ENCODE results near the gene ACVR1B. TPM values are rescaled to one million over a fixed set of nuclear protein-coding genes. Genes with fewer than 3 reads are reported as not detected.
A peak's percentile ranks its signal among the peaks of the same experiment; 100 is the strongest.
"Not testable (repeated sequence)": the region's sequence is repeated elsewhere in the genome, so short reads cannot be mapped to it uniquely, and the experiment has no call there.

ACVR1B gene
- polyA plus RNA-seq, 3 donors: 8.9 to 26.9 (median 20.0) TPM

- no peak overlapping the region for H3K27ac ChIP-seq (ENCODE audit: low read depth, low read length)
Measured at GRCh38 chr12:51958542-51958941, 7.0 kb downstream of the ACVR1B start.

GRCh38 chr12:51959211-51959610, 7.7 kb downstream of the ACVR1B start:
- H3K27ac ChIP-seq (ENCODE audit: low read depth, low read length): no peak overlapping the region
- 21 to 35% (median 32%) methylated on average over 3 of the region's 3 CpGs for WGBS, 3 donors

More at GRCh38 chr12:51958542-51958941, 7.0 kb downstream of the ACVR1B start:
- 96 to 98% (median 97%) methylated on average over 13 of the region's 13 CpGs for WGBS, 3 donors

GRCh38 chr12:51959921-51960320, 8.4 kb downstream of the ACVR1B start:
- H3K27ac ChIP-seq (ENCODE audit: low read depth, low read length): no peak overlapping the region
- WGBS, 3 donors: 72 to 99% (median 92%) methylated on average over 4 of the region's 4 CpGs

GRCh38 chr12:51960488-51960887, 9.0 kb downstream of the ACVR1B start:
- no peak overlapping the region for H3K27ac ChIP-seq (ENCODE audit: low read depth, low read length)
- 45 to 97% (median 88%) methylated on average over 1 of the region's 1 CpG for WGBS, 3 donors

- WGBS, 3 donors: 71 to 95% (median 89%) methylated on average over 6 of the region's 6 CpGs
Measured at GRCh38 chr12:51960890-51961289, 9.4 kb downstream of the ACVR1B start.

GRCh38 chr12:51961834-51962233, 10.3 kb downstream of the ACVR1B start:
- WGBS, 3 donors: 9 to 30% (median 13%) methylated on average over 1 of the region's 1 CpG
- H3K27ac ChIP-seq (ENCODE audit: low read depth, low read length): no peak overlapping the region

More at GRCh38 chr12:51960890-51961289, 9.4 kb downstream of the ACVR1B start:
- no peak overlapping the region for H3K27ac ChIP-seq (ENCODE audit: low read depth, low read length)

- H3K27ac ChIP-seq (ENCODE audit: low read depth, low read length): no peak overlapping the region
- WGBS, 3 donors: 43 to 72% (median 56%) methylated on average over 3 of the region's 3 CpGs
Measured at GRCh38 chr12:51962737-51963136, 11.2 kb downstream of the ACVR1B start.

GRCh38 chr12:51963477-51963876, 12.0 kb downstream of the ACVR1B start:
- H3K27ac ChIP-seq (ENCODE audit: low read depth, low read length): no peak overlapping the region
- WGBS, 3 donors: 96 to 99% (median 99%) methylated on average over 4 of the region's 4 CpGs

- 93 to 98% (median 95%) methylated on average over 2 of the region's 2 CpGs for WGBS, 3 donors
- H3K27ac ChIP-seq (ENCODE audit: low read depth, low read length): no peak overlapping the region
Measured at GRCh38 chr12:51969643-51970042, 18.1 kb downstream of the ACVR1B start.

GRCh38 chr12:51970904-51971646, 19.6 kb downstream of the ACVR1B start:
- WGBS, 3 donors: 71 to 75% (median 75%) methylated on average over 13 of the region's 13 CpGs
- no peak overlapping the region for H3K27ac ChIP-seq (ENCODE audit: low read depth, low read length)

GRCh38 chr12:51971679-51972421, 20.4 kb downstream of the ACVR1B start:
- WGBS, 3 donors: 32 to 52% (median 36%) methylated on average over 4 of the region's 4 CpGs
- H3K27ac ChIP-seq (ENCODE audit: low read depth, low read length): peak overlapping the region; percentile 28

- 30 to 57% (median 52%) methylated on average over 5 of the region's 5 CpGs for WGBS, 3 donors
- H3K27ac ChIP-seq (ENCODE audit: low read depth, low read length): peak overlapping the region; percentile 28
Measured at GRCh38 chr12:51972422-51972812, 20.9 kb downstream of the ACVR1B start.

- WGBS, 3 donors: 18 to 24% (median 21%) methylated on average over 9 of the region's 9 CpGs
- peak overlapping the region; percentile 28 for H3K27ac ChIP-seq (ENCODE audit: low read depth, low read length)
Measured at GRCh38 chr12:51972849-51973273, 21.4 kb downstream of the ACVR1B start.

GRCh38 chr12:51973560-51973959, 22.1 kb downstream of the ACVR1B start:
- H3K27ac ChIP-seq (ENCODE audit: low read depth, low read length): no peak overlapping the region
- WGBS, 3 donors: 55 to 64% (median 58%) methylated on average over 4 of the region's 4 CpGs

- 37 to 61% (median 45%) methylated on average over 2 of the region's 2 CpGs for WGBS, 3 donors
- H3K27ac ChIP-seq (ENCODE audit: low read depth, low read length): no peak overlapping the region
Measured at GRCh38 chr12:51974646-51975045, 23.1 kb downstream of the ACVR1B start.

GRCh38 chr12:51975196-51975595, 23.7 kb downstream of the ACVR1B start:
- H3K27ac ChIP-seq (ENCODE audit: low read depth, low read length): no peak overlapping the region
- WGBS, 3 donors: 78 to 87% (median 83%) methylated on average over 8 of the region's 8 CpGs

- WGBS, 3 donors: 72 to 88% (median 87%) methylated on average over 10 of the region's 10 CpGs
- no peak overlapping the region for H3K27ac ChIP-seq (ENCODE audit: low read depth, low read length)
Measured at GRCh38 chr12:51976376-51977160, 25.1 kb downstream of the ACVR1B start.

- no peak overlapping the region for H3K27ac ChIP-seq (ENCODE audit: low read depth, low read length)
- WGBS, 3 donors: 84 to 88% (median 86%) methylated on average over 8 of the region's 8 CpGs
Measured at GRCh38 chr12:51977320-51977753, 25.8 kb downstream of the ACVR1B start.

- WGBS, 3 donors: 91 to 94% (median 93%) methylated on average over 5 of the region's 5 CpGs
Measured at GRCh38 chr12:51979306-51979705, 27.8 kb downstream of the ACVR1B start.

More at GRCh38 chr12:51979306-51979705, 27.8 kb downstream of the ACVR1B start:
- H3K27ac ChIP-seq (ENCODE audit: low read depth, low read length): not testable (repeated sequence)
